AG04449 (cell line): Measurements from ENCODE around the gene CGREF1.
A peak's percentile ranks its signal among the peaks of the same experiment; 100 is the strongest.

Source experiments
- CTCF ChIA-PET: fragments of 350-600 bp; formaldehyde crosslinking; extraction: SDS; loops from one replicate; lab custom pipeline; 2021; ENCODE audit warnings: antibody characterized with exemption; lab: Yijun Ruan, JAX
- POLR2A ChIA-PET: fragments of 400-600, 350-600 bp; formaldehyde crosslinking; extraction: SDS; loops from one replicate; lab custom pipeline; 2020; ENCODE audit warnings: antibody characterized with exemption, inconsistent platforms; lab: Yijun Ruan, JAX
- DNase-seq: peaks from one replicate; pipeline ENCODE4 v3.0.0-alpha.2; 2010; ENCODE audit warnings: low read depth, low spot score
- H3K4me3 ChIP-seq: 2 replicates; pipeline ENCODE4 v1.5.1; 2011; ENCODE audit warnings: low read depth, mild to moderate bottlenecking, control low read depth, low read length
- CTCF ChIP-seq: IDR thresholded peaks from one replicate; pipeline ENCODE4 v1.5.1; 2011; ENCODE audit warnings: mild to moderate bottlenecking, moderate library complexity, low read length, control low read depth, inconsistent platforms; ENCODE audit not compliant: insufficient read depth; ENCODE audit errors: missing control alignments

Gene CGREF1

GRCh38 chr2:27074738-27075565 is 44.0 kb downstream of the CGREF1 start:
- CTCF ChIA-PET, result interaction anchor here (0.9 to 4.2 kb wide), 2 partner anchors 11 to 28 kb away, joined by 3 to 40 read pairs; partner anchors contain the start of gene KHK
- POLR2A ChIA-PET, result no interaction called here
- no peak for TF ChIP-seq CTCF
- no peak for DNase-seq
- H3K4me3 ChIP-seq, result no peak overlapping the region

- ChIA-PET POLR2A (interaction anchor here (0.7 kb wide), 1 partner anchor 21 kb away, joined by 3 read pairs; no protein-coding TSS in a partner anchor), CTCF (interaction anchor here (0.9 to 4.2 kb wide), 2 partner anchors 12 to 27 kb away, joined by 3 to 40 read pairs; partner anchors contain the start of gene KHK)
- no peak for DNase-seq
- no peak overlapping the region for H3K4me3 ChIP-seq
- no peak for TF ChIP-seq CTCF
Observed at GRCh38 chr2:27073782-27074181, 45.1 kb downstream of the CGREF1 start.

GRCh38 chr2:27072920-27073319 is 46.0 kb downstream of the CGREF1 start:
- ChIA-PET POLR2A (interaction anchor here (0.7 to 3.4 kb wide), 7 partner anchors 8 to 64 kb away, joined by 3 to 31 read pairs (median 5); partner anchors contain the start of gene AGBL5), CTCF (interaction anchor here (1.0 to 4.2 kb wide), 6 partner anchors 8 to 118 kb away, joined by 3 to 40 read pairs (median 4); partner anchors contain the start of gene KHK)

GRCh38 chr2:27071990-27072830 is 46.7 kb downstream of the CGREF1 start:
- POLR2A ChIA-PET, result interaction anchor here (0.6 to 3.4 kb wide), 11 partner anchors 8 to 64 kb away, joined by 3 to 31 read pairs (median 7); partner anchors contain the start of genes AGBL5, KHK and TMEM214
- peak overlapping the region; percentile 91 for H3K4me3 ChIP-seq
- TF ChIP-seq CTCF, result no peak
- DNase-seq, result no peak
- CTCF ChIA-PET, result interaction anchor here (1.0 to 4.2 kb wide), 9 partner anchors 9 to 119 kb away, joined by 3 to 40 read pairs (median 4); partner anchors contain the start of gene KHK

More at GRCh38 chr2:27072920-27073319, 46.0 kb downstream of the CGREF1 start:
- TF ChIP-seq CTCF, result no peak
- no peak overlapping the region for H3K4me3 ChIP-seq
- DNase-seq, result no peak

GRCh38 chr2:27071277-27071989 is 47.5 kb downstream of the CGREF1 start, which contains the start of gene OST4:
OST4 (minus strand) TSS chr2:27071654.
- peak within 1 kb of the TSS; percentile 91 for H3K4me3 ChIP-seq
- ChIA-PET POLR2A (interaction anchor here (0.6 to 3.4 kb wide), 9 partner anchors 9 to 38 kb away, joined by 3 to 31 read pairs (median 7); partner anchors contain the start of genes AGBL5, KHK and TMEM214), CTCF (interaction anchor here (0.8 to 1.5 kb wide), 7 partner anchors 10 to 109 kb away, joined by 3 to 4 read pairs (median 4); no protein-coding TSS in a partner anchor)
- TF ChIP-seq CTCF, result no peak
- peak; percentile 56 for DNase-seq
